WERI-Rb-1 (cell line): ENCODE data around the gene DCAF6.

Source experiments
- DNase-seq: peaks from one replicate; pipeline ENCODE4 v3.0.0-alpha.2; 2020
- H3K27ac ChIP-seq: fragments of 250-450 bp; sonication (Bioruptor Pico); 2 replicates; pipeline ENCODE4 v1.5.1; 2020; ENCODE audit warnings: mild to moderate bottlenecking, moderate library complexity
- H3K27me3 ChIP-seq: fragments of 250-450 bp; sonication (Bioruptor Pico); 2 replicates; pipeline ENCODE4 v1.5.1; 2021; ENCODE audit warnings: mild to moderate bottlenecking, low read depth, moderate library complexity; ENCODE audit not compliant: insufficient read depth, severe bottlenecking
- H3K36me3 ChIP-seq: fragments of 250-450 bp; sonication (Bioruptor Pico); 2 replicates; pipeline ENCODE4 v1.5.1; 2020; ENCODE audit warnings: mild to moderate bottlenecking, moderate library complexity
- H3K4me3 ChIP-seq: 2 replicates; pipeline ENCODE4 v1.5.1; 2011; ENCODE audit warnings: low read depth, mild to moderate bottlenecking, control low read depth, low read length
- H3K9me3 ChIP-seq: fragments of 250-450 bp; sonication (Bioruptor Pico); 2 replicates; pipeline ENCODE4 v1.5.1; 2021; ENCODE audit warnings: mild to moderate bottlenecking, moderate library complexity; ENCODE audit not compliant: severe bottlenecking
- TF ChIP-seq, protein P1 (sequence below): IDR thresholded peaks from 2 replicates; pipeline ENCODE4 v1.5.1; 2011; ENCODE audit warnings: low read depth, mild to moderate bottlenecking, control low read depth, inconsistent platforms, low read length

The DCAF6 gene

DNA sequence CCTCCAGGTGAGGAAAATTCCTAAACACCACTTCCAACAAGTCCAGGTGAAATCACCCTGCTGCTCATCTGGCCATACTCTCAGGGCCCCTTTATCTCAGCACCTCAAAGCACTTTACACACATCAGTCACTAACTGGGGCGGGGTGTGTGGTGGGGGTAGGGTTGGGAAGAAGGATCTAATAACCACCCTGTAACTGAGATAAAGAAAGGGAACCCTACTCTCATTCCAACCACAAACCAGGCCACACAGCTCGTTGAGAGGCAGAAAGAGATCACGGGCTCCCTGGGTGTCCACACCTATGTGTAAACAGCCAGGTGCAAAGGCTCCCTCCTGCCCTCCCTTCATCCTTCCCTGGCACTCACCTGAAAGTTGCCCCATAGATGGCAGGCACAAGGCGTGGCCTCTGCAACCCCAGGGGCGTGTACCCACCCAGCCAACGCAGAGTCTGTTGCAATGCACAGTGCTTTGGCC, 179.9 kb downstream of the DCAF6 start:
- no peak for DNase-seq
- Histone ChIP-seq H3K4me3 (no peak overlapping the region), H3K27me3 (no peaks in the 10 kb centered on the region), H3K36me3 (no peaks in the 10 kb centered on the region), H3K9me3 (no peaks in the 10 kb centered on the region), H3K27ac (no peak overlapping the region)
- TF ChIP-seq, protein P1, sequence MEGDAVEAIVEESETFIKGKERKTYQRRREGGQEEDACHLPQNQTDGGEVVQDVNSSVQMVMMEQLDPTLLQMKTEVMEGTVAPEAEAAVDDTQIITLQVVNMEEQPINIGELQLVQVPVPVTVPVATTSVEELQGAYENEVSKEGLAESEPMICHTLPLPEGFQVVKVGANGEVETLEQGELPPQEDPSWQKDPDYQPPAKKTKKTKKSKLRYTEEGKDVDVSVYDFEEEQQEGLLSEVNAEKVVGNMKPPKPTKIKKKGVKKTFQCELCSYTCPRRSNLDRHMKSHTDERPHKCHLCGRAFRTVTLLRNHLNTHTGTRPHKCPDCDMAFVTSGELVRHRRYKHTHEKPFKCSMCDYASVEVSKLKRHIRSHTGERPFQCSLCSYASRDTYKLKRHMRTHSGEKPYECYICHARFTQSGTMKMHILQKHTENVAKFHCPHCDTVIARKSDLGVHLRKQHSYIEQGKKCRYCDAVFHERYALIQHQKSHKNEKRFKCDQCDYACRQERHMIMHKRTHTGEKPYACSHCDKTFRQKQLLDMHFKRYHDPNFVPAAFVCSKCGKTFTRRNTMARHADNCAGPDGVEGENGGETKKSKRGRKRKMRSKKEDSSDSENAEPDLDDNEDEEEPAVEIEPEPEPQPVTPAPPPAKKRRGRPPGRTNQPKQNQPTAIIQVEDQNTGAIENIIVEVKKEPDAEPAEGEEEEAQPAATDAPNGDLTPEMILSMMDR = no peak

DNA sequence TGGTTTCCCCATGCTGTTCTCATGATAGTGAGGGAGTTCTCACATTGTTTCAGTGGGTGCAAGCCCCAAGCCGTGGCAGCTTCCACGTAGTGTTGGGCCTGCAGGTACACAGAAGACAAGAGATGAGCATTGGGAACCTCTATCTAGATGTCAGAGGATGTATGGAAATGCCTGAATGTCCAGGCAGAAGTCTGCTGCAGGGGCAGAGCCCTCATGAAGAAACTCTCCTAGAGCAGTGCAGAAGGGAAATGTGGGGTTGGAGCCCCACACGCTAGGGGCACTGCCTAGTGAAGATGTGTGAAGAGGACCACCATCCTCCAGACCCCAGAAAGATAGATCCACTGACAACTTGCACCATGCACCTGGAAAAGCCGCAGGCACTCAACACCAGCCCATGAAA, 183.3 kb downstream of the DCAF6 start:
- Histone ChIP-seq H3K36me3 (no peaks in the 10 kb centered on the region), H3K4me3 (no peak overlapping the region), H3K9me3 (no peaks in the 10 kb centered on the region), H3K27me3 (no peaks in the 10 kb centered on the region), H3K27ac (no peak overlapping the region)
- TF ChIP-seq, protein P1 = no peak
- DNase-seq = no peak

DNA sequence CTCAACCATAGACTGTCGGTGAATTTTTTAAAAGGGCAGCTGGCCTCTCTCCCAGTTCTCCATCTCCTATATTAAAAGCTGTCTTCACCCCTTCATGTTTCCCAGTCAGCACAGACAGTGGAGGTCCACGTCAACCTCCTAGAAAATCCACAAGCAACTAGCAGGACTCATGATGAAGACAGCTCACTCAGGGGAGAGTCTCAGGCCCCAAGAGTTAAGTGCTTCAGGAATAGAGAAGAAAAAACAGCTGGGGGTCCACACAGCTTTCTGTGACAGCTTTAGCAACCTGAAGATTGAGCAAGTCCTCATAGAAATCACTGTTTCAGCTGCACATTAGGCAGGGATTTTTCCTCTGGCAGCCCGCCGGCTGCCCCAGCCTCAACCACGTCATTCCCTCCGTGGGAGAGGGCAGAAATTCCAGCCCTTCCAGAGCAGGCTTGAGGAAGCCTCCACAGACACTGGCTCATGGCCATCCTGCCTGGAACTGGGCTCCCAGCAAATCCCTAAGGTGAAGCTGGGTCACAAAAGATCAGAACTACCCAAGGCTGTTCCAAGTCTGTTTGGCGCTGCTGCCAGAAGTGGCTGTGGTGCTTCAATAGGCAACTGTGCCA, 185.0 kb downstream of the DCAF6 start:
- DNase-seq = no peak
- Histone ChIP-seq H3K27me3 (no peaks in the 10 kb centered on the region), H3K4me3 (no peak overlapping the region), H3K27ac (no peak overlapping the region), H3K9me3 (no peaks in the 10 kb centered on the region), H3K36me3 (no peaks in the 10 kb centered on the region)
- TF ChIP-seq, protein P1 = no peak

DNA sequence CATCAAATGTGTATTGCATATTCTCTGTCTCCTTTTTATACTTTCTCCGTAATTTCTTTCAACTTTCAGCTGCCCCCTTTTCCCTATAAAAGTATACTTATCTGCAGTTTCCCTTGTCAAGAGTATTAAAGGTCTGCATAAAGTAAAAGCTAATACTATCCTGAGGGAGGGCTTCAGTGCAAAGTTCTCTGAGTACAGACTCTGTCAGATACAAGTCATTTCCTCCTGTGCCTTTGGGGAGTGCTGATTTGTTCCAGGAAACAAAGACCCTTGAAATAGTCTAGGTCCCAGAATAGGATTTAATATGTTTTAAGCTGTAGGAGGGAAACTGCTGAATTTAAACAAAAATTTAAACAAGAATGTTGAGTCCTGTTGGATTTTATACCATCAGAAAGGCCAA, 188.6 kb downstream of the DCAF6 start:
- H3K9me3 ChIP-seq = no peaks in the 10 kb centered on the region
- H3K27me3 ChIP-seq = no peaks in the 10 kb centered on the region
- DNase-seq = no peak
- H3K36me3 ChIP-seq = no peaks in the 10 kb centered on the region
- H3K4me3 ChIP-seq = no peak overlapping the region
- TF ChIP-seq, protein P1 = no peak
- H3K27ac ChIP-seq = no peak overlapping the region
